Stimulated activated CD4-positive, alpha-beta T cell treated with anti-CD3 and anti-CD28 coated beads, TNF-alpha, amount 100 ng/mL, for 24 hours (primary cell): ENCODE measurements around the gene DDHD1.
"Not testable (repeated sequence)": the region's sequence is repeated elsewhere in the genome, so short reads cannot be mapped to it uniquely, and the experiment has no call there.

Experiments used
- DNase-seq, 3 experiments: peaks; one replicate each; pipeline ENCODE4 v3.0.0-alpha.2; 2020; ENCODE audit warnings: low read depth in 3 of 3

The DDHD1 gene

DNA sequence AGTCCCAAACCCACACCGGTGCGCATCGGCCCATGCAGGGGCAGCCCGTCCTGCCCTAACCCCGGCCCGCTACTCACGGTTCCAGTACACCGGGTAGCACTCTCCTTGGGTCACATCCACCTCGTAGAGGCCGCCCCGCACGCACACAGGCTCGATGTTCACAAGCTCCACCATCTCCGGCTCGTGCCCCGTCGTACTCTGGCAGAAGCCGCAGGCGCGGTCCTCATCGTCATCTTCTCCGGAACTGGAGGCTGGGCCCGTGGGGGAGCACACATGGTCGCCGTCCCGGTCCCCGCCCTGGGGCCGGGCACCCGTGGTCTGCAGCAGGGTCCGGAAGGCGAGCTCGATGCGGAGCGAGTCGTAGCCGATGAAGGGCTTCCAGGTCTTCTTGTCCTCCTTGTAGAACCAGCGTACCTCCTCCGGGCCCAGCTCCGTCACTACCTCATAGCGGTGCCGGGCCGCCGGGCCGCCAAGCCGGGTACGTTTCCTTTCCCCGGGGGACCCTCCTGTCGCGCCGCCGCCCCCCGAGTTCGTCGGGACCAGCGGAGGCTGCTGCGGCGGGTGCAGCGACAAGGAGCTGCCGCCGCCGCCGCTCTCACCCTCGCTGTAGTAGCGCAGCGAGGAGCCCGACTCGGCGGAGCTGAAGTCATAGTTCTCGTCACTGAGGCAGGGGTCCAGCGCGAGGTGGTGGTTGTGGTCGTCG lies 788 bp downstream of the DDHD1 start:
- peak; percentile 31 to 63 (median 42) for DNase-seq

- DNase-seq, result peak; percentile 15 to 38 (median 19)
Measured at GRCh38 chr14:53151523-53152183, 1.5 kb downstream of the DDHD1 start.

- no peak for DNase-seq
Measured at GRCh38 chr14:53149668-53150316, 3.3 kb downstream of the DDHD1 start.

DNA sequence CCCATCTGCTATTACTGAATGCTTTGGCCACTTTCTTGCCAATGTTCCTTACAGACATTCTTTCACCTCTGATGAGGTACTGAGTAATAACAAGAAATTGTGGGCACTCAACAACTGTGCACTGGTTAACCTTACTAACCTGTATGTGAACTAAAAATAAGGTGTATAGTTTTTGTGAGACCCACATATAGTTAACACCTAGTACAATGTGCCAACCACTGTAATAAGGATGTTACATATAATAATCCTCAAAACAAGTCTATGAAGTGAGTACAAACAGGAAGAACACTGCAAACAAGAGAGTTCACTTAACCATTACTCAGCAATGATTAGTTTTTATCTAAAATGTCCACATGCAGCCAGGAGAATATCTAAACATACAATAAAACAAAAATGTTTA lies 4.5 kb downstream of the DDHD1 start:
- no peak for DNase-seq

DNA sequence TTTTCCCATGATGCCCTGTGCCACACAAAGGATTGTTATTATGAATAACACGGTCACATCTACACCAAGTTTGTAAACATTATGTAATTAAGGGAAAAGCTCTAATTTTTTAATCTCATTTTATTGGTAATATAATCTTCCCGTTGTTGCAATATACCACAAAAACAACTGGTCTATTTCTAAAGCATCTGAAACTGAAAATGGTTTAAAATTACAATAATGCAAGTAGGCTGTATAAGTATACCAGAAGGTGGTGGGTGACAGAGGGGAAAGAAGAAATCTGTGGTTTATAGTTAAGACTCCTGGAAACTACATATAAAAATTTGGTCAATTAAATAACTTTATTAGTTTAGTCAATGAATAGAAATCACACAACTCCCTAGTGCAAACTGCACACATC lies 5.2 kb downstream of the DDHD1 start:
- no peak for DNase-seq

DNA sequence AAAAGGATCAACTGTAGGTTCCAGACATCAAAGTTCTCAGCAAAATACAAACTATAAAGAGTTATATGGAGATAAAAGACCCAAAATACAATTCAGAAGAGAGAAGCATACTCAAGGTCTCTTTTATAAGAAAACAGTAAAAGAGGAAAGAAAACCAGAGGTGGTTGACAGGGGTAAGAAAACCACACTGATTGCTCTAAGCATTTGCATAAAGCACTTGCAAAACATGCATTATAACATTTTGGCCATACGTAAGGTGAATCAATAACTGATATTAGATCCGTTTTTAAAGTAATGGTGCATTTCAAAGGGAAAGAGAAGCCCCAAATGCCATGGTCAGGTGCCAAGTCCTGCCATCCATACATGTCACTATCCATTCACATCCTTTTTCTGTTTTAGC lies 5.9 kb downstream of the DDHD1 start:
- DNase-seq, result no peak

DNA sequence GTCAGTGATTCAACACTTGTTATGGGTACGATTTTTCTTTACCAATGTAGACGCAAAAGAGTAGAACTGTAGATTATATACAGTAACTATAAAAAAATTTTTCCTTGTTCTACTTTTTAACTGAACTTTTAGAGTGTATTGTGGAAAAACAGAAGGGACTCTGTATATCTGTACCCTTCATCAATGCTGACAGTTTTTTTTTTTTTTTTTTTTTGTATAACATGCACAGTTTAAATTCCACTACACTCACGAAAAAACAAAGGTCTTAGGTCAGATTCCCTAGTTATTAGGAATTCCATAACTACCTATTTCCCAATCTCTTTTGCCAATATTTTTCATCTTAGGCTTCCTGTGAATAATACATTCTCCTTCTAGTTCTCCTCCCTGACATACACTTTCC lies 6.4 kb downstream of the DDHD1 start:
- no peak for DNase-seq

DNA sequence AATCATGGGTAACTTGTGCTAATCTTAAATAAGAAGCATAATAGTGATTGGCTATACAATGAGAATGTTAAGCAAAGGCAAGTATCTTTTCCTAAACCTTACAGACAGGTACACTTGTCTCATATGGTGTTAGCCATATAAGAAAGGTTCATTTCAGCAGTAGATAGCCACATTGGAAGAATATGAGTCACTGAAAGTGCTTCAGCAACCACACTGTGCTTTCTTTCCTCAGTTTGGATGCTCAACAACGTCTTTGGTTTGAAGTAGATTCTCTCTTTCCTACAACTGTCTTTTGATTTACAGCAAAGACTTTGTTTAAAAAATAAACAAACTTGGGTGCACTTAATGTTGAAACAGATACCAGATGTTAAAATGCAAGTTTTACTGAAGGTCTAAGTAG lies 8.9 kb downstream of the DDHD1 start:
- no peak for DNase-seq

DNA sequence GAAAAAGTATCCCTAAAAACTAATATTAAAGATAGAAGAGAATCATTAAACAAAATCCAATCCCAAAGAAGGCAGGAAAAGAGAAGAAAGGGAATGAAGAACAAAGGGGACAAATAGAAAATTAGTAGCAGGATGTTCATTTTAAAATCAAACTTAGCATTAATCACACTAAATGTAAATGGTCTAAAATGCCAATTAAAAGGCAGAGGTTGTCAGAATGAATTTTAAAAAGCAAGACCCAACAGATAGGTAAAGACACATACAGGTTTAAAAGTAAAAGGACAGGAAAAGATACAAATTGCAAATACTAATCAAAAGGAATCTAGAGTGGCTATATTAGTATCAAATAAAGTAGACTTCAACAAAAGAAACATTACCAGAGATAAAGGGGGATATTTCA lies 12.5 kb downstream of the DDHD1 start:
- DNase-seq, result no peak

DNA sequence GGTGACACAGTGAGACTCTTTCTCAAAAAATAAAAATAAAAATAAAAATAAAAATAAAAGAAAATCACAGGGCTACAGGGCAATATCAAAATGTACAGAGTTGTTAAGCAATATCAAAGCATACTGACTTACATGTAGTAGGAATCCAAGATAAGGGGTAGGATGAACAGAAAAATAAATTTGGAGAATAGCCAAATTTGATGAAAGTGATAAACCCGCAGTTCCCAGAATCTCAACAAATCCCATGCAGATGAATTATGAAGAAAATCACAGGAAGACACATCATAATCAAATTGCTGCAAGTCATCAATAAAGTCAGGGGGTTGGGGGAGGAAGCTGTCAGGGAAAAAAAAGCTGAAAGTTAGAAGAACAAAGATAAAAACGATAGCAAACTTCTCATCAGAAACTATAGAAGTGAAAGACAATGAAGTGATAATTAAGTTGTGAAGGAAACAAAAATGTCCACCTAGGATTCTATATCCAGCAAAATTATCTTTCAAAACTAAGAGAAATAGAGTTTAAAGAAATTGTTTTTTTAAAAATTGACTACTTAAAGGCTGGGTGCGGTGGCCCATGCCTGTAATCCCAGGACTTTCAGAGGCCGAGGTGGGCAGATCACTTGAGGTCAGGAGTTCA lies 15.4 kb downstream of the DDHD1 start:
- no peak for DNase-seq

DNA sequence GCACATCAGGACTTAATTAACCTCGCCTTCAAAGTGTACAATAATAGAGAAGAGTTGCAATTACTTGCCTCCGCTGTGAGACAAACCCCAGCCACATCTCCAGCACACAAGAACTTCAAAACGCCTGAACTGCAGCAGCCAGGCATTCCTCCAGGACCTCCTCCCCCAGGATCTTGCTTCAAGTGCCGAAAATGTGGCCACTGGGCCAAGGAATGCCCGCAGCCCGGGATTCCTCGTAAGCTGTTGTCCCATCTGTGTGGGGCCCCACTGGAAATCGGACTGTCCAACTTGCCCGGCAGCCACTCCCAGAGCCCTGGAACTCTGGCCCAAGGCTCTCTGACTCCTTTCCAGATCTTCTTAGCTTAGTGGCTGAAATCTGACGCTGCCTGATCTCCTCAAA lies 22.6 kb downstream of the DDHD1 start:
- DNase-seq, result not testable (repeated sequence)

DNA sequence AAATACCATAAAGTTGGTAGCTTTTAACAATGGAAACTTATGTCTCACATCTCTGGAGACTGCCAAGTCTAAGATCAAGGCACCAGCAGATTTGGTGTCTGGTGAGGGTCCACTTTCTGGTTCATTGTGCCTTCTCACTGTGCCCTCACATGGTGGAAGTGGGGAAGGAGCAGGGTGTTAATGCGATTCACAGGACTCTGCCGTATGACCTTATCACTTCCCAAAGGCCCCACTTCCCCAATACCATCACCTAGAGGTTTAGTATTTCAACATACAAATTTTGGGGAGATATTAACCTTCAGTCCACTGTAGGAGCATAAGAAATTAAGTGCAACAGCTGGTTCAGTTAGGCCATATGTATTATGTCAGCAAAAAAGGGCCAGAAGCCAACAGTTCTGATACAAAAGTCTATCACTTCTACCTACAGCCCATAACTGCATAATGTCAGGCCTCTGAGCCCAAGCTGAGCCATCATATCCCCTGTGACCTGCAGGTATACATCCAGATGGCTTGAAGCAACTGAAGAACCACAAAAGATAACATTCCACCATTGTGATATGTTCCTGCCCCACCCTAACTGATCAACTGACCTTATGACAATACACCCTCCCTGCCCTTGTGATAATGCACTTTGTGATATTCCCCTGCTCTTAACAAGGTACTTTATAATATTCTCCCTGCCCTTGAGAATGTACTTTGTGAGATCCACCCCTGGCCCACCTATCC lies 24.7 kb downstream of the DDHD1 start:
- no peak for DNase-seq

DNA sequence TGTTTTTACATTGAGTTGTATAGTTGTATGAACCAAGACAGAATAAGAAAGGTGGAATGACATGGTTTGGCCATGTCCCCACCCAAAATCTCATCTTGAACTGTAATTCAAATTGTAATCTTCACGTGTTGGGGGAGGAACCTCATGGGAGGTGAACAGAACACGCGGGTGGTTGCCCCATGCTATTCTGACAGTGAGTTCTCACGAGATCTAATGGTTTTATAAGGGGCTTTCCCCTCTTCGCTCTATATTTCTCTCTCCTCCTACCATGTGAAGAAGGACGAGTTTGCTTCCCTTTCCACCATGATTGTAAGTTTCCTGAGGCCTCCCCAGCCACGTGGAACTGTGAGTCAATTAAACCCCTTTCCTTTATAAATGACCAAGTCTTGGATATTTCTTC lies 25.3 kb downstream of the DDHD1 start:
- no peak for DNase-seq

- DNase-seq, result no peak
Measured at GRCh38 chr14:53127151-53127550, 26.0 kb downstream of the DDHD1 start.

GRCh38 chr14:53126731-53127130 lies 26.4 kb downstream of the DDHD1 start:
- no peak for DNase-seq

- DNase-seq, result no peak
Measured at GRCh38 chr14:53124786-53125185, 28.3 kb downstream of the DDHD1 start.

DNA sequence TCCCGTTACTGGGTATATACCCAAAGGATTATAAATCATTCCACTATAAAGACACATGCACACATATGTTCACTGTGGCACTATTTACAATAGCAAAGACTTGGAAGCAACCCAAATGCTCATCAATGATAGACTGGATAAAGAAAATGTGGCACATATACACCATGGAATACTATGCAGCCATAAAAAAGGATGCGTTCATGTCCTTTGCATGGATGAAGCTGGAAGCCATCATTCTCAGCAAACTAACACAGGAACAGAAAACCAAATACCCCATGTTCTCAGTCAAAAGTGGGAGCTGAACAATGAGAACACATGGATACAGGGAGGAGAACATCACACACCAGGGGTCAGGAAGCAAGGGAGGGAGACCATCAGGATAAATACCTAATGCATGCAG lies 31.7 kb downstream of the DDHD1 start:
- not testable (repeated sequence) for DNase-seq

GRCh38 chr14:53117479-53117878 lies 35.6 kb downstream of the DDHD1 start:
- DNase-seq, result not testable (repeated sequence)

- DNase-seq, result no peak
Measured at GRCh38 chr14:53113989-53114388, 39.1 kb downstream of the DDHD1 start.

GRCh38 chr14:53110096-53110495 lies 43.0 kb downstream of the DDHD1 start:
- DNase-seq, result no peak

DNA sequence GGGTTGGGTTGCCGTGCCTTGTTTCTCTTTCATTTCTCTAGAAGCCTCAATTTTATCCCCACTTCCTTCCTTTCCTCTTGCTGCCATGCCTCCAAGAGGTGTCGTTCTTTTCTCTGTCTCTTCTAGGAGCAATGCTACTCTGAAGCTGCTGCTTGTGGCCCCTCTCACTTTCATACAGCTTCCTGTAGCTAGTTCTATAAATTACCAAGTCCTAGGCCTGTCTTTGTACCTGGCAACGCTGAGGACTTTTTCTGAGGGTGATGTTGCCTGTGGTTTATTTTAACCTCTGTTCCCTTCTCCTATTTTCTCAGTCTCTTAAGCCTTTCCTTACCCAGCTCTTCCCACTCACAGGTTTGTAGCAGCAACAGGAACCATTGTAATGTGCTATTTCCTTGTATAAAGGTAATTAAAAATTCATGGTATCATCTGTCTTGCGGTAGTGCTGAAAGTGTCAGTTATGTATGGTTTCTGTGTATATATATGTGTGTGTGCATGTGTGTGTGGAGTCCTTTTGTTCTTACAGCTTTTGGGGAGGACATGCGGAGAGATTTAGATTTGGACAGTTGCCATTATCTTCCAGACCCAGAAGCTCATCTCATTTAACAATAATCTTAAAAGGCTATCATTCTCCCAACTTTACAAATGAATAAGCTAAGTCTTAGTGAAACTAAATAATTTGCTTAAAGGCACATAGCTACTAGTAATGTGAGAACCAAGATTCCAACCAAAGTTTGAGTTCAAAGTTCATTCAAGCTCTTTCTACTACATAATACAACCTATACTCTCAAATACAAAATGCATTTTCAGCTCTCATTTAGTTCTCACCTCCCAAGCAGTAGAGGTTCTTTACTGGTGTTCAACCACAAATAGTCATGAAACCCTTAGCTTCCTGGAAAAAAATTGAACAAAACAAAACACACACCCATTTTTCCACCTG lies 43.8 kb downstream of the DDHD1 start:
- peak in 2 of 3 experiments; percentile 29 to 55 for DNase-seq
